ENCODE measurements around the gene BAIAP2L2.

BAIAP2L2 gene

DNA sequence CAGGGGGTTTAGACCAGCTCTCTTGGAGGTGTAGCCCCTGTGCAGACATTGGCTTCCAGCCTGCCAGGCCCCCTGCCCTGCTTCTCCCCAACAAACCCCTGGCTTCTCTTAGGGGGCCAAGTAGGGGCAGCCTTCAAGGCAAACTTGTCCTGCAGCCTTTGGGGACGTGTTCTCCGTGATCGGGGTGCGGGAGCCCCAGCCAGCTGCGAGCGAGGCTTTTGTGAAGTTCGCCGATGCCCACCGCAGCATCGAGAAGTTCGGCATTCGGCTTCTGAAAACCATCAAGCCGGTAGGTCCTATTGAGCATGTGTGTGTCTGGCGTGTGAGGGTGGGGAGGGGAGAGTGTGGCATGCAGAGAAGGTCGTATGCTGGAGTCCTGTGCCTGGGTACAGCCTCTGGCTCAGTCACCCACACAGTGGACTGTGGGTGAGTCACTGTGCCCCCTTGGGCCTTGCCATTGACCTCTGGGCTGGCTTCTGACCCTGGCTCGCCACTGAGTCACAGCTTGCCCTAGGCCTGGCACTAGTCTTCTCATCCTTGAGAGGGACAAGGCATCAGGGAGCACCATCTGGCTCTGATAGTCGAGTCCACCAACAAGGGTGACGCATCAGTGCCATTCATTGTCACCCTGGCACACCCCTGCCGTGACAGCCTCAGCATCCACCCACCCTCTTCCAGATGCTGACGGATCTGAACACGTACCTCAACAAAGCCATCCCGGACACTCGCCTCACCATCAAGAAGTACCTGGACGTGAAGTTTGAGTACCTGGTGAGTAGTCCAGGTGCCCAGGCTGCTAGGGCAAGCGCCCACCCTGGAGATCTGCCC lies 37.9 kb downstream of the BAIAP2L2 start:
- TF ChIP-seq, protein P1, sequence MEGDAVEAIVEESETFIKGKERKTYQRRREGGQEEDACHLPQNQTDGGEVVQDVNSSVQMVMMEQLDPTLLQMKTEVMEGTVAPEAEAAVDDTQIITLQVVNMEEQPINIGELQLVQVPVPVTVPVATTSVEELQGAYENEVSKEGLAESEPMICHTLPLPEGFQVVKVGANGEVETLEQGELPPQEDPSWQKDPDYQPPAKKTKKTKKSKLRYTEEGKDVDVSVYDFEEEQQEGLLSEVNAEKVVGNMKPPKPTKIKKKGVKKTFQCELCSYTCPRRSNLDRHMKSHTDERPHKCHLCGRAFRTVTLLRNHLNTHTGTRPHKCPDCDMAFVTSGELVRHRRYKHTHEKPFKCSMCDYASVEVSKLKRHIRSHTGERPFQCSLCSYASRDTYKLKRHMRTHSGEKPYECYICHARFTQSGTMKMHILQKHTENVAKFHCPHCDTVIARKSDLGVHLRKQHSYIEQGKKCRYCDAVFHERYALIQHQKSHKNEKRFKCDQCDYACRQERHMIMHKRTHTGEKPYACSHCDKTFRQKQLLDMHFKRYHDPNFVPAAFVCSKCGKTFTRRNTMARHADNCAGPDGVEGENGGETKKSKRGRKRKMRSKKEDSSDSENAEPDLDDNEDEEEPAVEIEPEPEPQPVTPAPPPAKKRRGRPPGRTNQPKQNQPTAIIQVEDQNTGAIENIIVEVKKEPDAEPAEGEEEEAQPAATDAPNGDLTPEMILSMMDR (IDR thresholded peaks at IDR 0.05), result no peak
- TF ChIP-seq ZFX (IDR thresholded peaks at IDR 0.05; ENCODE audit: borderline replicate concordance), result no peak
- H3K27ac ChIP-seq, result no peak overlapping the region

DNA sequence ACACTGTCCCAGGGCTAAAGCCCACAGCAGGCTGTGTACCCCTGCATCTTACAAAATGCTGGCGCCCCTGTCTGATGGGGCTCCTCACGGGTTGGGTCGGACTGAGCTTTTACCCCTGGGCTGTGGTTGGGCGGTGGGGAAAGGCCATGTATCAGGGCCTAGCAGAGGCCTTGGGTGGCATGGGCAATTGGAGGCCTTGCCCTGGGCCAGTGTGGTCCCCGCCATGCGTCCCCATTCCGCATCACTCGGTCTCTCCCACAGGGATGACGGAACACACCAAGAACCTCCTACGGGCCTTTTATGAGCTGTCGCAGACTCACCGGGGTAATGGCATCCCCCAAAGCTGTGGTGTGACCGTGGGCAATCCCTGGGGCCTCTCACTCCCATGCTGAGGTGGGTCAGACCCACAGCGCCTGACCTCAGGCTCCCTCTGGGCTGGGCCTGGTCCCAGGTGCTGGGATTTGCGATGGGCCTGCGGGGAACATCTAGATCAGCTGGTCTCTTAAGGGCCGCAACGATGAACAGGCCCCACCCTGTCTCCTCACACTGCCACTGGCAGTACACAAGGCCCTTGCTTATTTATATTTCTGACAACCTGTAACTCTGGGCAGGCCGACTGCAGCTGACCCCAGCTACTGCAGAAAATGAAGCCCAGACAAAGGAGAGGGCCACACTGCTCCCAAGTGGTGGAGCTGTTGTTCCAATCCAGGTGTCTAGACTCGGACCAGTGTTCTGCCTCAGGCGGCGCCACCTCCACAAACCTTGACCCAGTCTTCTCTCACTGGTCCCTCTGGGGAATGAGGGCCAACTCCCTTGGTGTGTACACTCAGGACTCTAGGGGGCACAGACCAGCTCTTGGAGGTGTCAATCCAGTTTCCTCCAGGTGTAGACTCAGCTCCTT lies 38.8 kb downstream of the BAIAP2L2 start:
- TF ChIP-seq, protein P1 (IDR thresholded peaks at IDR 0.05), result no peak
- TF ChIP-seq ZFX (IDR thresholded peaks at IDR 0.05; ENCODE audit: borderline replicate concordance), result no peak
- H3K27ac ChIP-seq, result no peak overlapping the region

DNA sequence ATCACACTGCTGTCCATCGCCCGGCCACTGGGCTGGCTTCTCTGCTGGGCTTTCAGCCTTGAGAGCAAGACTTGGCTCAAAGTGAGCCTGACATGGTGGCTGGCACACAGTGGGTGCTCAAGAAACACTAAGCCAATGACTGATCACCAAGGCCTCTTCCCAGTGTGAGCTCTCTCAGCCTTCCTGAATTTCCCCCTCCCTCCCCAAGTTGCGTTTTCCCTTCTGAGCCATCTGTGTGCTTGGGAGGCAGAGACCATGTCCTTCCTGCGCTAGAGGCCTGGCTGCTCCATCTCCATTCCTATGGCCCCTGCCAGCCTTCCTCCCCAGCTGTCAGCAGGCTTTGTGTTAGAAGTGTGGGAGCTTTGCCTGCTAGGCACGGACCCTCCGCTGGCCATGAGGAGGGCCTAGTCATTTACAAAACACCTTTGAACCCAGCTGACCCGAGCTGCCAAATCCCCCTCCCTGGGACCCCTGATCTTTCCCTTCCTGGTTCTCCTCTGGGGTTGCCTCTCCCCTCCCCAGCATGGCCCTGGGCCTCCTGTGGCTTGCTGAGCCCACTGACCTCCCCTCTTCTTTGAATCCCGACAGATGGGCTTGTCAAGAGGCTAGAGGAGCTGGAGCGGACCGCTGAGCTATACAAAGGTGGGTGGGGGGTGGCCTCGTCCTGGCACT lies 40.1 kb downstream of the BAIAP2L2 start:
- H3K27ac ChIP-seq, result no peak overlapping the region
- TF ChIP-seq, protein P1 (IDR thresholded peaks at IDR 0.05), result no peak
- TF ChIP-seq ZFX (IDR thresholded peaks at IDR 0.05; ENCODE audit: borderline replicate concordance), result no peak

DNA sequence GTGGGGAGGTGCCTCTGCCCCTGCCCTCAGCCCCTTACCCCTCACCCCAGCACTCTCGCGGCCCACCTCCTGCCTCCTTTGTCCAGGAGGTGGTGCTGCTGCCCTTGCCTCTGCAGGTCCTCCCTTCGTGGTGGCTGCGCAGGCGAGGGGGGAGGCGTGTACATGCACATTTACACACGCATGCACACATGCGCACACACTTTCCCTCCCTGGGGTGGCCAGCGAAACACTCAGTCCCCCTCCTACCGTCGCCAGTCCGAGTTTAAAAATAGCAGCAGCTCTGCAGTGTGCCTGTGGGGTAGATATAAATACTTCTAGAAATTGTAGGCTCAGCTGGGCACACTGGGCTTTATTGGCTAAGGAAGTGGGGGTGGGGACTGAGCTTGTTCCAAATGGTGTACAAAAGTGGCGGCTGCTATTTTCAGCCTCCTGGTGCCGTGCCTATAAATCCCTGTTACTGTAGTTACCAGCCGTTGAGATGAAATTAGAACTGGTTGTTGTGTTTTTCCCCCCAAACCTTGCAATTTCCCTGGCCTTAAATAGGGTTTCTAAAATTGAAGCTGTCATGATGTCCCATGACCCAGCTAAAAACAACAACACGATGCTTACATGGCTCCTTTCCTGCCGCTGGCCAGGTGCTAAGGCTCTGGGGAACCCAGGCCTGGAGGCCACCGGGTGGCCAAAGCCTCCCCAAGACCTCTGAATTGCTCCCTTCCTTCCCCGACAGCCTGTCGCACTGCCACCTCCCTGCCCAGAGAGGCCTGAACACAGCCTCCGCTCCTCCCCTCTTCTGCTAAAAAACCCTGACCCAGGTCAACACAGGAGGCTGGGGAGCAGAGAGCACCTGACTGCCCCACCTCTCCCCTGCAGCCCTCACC lies 40.9 kb downstream of the BAIAP2L2 start:
- TF ChIP-seq, protein P1 (IDR thresholded peaks at IDR 0.05), result no peak
- no peak for TF ChIP-seq ZFX (IDR thresholded peaks at IDR 0.05; ENCODE audit: borderline replicate concordance)
- no peak overlapping the region for H3K27ac ChIP-seq

DNA sequence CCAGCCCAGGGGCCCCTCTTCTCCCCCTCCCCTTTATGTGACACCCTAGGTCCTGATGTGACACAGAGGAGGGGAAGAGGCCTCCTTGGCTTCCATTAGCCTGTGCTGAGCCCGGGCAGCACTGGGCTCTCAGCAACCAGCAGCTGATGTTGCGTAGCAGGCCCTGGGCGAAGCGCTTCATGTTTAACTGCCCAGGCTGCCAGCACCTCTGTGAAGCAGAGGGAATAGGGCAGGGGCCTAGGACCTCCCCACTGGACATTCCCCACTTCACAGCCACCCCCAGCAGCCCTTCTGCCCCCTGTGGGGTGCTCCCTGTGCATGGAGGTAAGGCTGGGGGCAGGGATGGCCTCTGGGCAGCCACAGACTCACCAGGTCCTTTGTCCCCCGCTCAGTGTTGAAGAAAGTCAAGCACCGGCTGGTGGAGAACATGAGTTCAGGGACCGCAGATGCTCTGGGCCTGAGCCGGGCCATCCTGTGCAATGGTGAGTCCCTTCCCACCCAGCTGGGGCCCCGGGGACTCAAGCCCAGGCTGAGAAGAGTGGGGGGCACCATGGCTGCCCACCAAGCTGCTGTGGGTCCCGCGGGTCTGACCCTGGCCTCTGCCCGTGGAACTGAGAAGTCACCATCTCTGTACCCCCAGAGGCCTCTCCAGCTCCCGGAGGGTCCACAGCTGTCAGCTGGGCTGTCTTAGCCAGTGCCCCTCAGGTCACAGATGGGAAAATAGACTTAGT lies 41.7 kb downstream of the BAIAP2L2 start:
- no peak for TF ChIP-seq ZFX (IDR thresholded peaks at IDR 0.05; ENCODE audit: borderline replicate concordance)
- TF ChIP-seq, protein P1 (IDR thresholded peaks at IDR 0.05), result no peak
- no peak overlapping the region for H3K27ac ChIP-seq

Measured in 22Rv1 (cell line).